Kidney (tissue), 14 donors: ENCODE data around the gene ERGIC1. TPM values are rescaled to one million over a fixed set of nuclear protein-coding genes. Genes with fewer than 3 reads are reported as not detected.
A peak's percentile ranks its signal among the peaks of the same experiment; 100 is the strongest.

ENCODE experiments used
- DNase-seq, 5 donors: peaks; one replicate each; pipeline ENCODE4 v3.0.0-alpha.2; 2013 to 2020
- FAIRE-seq: peaks from 2 replicates; lab custom pipeline; 2012; peaks lifted over from hg19 to GRCh38; lab: Jason Lieb, UNC
- H3K27ac ChIP-seq, 2 donors: one replicate each; pipeline ENCODE4 v1.7.0; 2013; ENCODE audit warnings: low read depth in 2 of 2, low read length in 2 of 2, inconsistent platforms in 1 of 2
- H3K27me3 ChIP-seq: one replicate; pipeline ENCODE4 v1.7.1; 2013; ENCODE audit warnings: low read length, inconsistent platforms; ENCODE audit not compliant: control insufficient read depth, insufficient read depth
- H3K36me3 ChIP-seq, 3 donors: one replicate each; pipeline versions ENCODE4 v1.7.0 to v1.7.1; 2013; ENCODE audit warnings: low read length in 3 of 3, control low read depth in 1 of 3, inconsistent platforms in 1 of 3; ENCODE audit not compliant: insufficient read depth in 3 of 3, control insufficient read depth in 2 of 3
- H3K4me1 ChIP-seq, 3 donors: one replicate each; pipeline versions ENCODE4 v1.7.0 to v1.7.1; 2013; ENCODE audit warnings: low read length in 3 of 3, inconsistent platforms in 1 of 3, low read depth in 1 of 3; ENCODE audit not compliant: control insufficient read depth in 2 of 3, insufficient read depth in 2 of 3
- H3K4me3 ChIP-seq, 3 donors: one replicate each; pipeline versions ENCODE4 v1.7.0 to v1.8.1; 2013; ENCODE audit warnings: low read length in 3 of 3, control low read depth in 1 of 3, inconsistent platforms in 1 of 3
- H3K9ac ChIP-seq, 3 donors: one replicate each; pipeline versions ENCODE4 v1.7.0 to v1.7.1; 2013; ENCODE audit warnings: low read length in 3 of 3, control low read depth in 1 of 3, inconsistent platforms in 1 of 3
- H3K9me3 ChIP-seq, 3 donors: one replicate each; pipeline versions ENCODE4 v1.7.0 to v1.7.1; 2013; ENCODE audit warnings: low read length in 3 of 3, control low read depth in 1 of 3, inconsistent platforms in 1 of 3; ENCODE audit not compliant: control insufficient read depth in 2 of 3, insufficient read depth in 1 of 3
- CTCF ChIP-seq: IDR thresholded peaks from 3 replicates; pipeline ENCODE4 v1.5.1; 2012; ENCODE audit warnings: mild to moderate bottlenecking, moderate library complexity, borderline replicate concordance; ENCODE audit not compliant: insufficient read depth; ENCODE audit errors: extremely low read depth
- intact Hi-C: fragments of 100-400 bp; cut with DNase I; formaldehyde crosslinking; loops from one replicate; pipeline ENCODE4 v1.11.1; 2022
- polyA plus RNA-seq: library from polyadenylated mRNA; stranded (reverse); fragments of 350-450 nt; fragmentation: Illumina TruSeq; extraction: RNeasy Lipid Tissue Mini Kit (QIAGEN cat#74804); gene quantifications from one replicate; pipeline ENCODE4 v1.2.3, GENCODE V29; 2014; ENCODE audit warnings: low read depth, low replicate concordance; ENCODE audit not compliant: insufficient read depth
- total RNA-seq: library from RNA; stranded (reverse); fragmentation: NEBNext Ultra II Directional; extraction: Animal tissue kit (Norgen Biotek cat#: 25700); gene quantifications from one replicate; pipeline ENCODE4 v1.2.1, GENCODE V29; 2021
- donor health status: control.
- donor health status: control.
- donor health status: control.
- donor health status: control.
- donor health status: control.
- donor health status: DM: yes; HTN: yes; CAD: no.
- donor health status: Normal renal cell carcinoma (clear cell type).

The ERGIC1 gene
- total and polyA plus RNA-seq, 2 donors from 2014 or later, result 88.0 to 183 TPM

DNA sequence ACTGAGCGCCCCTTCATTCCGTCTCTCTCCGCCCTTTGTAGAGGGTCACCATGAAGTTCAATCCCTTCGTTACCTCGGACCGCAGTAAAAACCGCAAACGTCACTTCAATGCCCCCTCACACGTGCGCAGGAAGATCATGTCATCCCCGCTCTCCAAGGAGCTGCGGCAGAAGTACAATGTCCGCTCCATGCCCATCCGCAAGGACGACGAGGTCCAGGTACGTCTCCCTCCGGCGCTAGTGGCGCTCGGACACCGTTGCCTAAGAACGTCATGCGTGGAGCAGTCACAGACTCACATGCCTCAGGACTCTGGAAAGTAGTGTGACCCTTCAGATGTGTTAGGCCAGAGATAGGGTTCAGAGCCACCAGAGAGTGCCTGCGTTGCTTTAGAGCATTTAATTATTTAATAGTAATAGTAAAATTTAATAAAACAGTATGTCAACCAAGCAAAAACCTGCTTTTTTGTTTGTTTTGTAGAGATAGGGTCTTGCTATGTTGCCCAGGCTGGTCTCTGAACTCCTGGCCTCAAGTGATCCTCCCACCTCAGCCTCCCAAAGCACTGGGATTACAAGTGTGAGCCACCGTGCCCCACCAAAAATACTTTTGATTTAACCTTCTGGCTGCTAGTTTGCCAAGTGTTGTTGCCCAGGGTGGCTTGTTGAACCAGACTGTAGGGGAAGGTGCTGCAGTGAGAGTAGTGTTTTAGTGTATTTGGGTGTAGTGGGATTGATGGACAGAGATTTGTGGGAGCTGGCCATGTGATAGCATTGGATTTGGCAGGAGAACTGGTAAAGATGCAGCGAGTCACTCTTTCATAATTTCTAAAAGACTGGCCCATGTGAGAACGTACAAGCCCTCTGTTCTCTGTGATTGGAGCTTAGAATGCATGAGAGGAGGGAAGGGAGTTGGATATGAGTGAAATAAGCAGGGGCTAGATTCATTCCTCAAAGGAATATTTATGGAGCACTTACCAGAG lies 126.1 kb downstream of the ERGIC1 start:
- peak in 1 of 5 donors; percentile 48 for DNase-seq
- Histone ChIP-seq H3K4me3 (peak overlapping the region; percentile 82 to 100 (median 99)), H3K4me1 (peaks cover 0 to 7% (median 3%) of the 10 kb centered on the region in 3 donors), H3K36me3 (peaks cover 0 to 3% (median 0%) of the 10 kb centered on the region in 3 donors), H3K9me3 (no peaks in the 10 kb centered on the region), H3K9ac (peak overlapping the region; percentile 51 to 100 (median 100)), H3K27me3 (no peaks in the 10 kb centered on the region), H3K27ac (no peak overlapping the region)
- FAIRE-seq, result no peak
- no peak for TF ChIP-seq CTCF
- intact Hi-C loops, result no loop called here

DNA sequence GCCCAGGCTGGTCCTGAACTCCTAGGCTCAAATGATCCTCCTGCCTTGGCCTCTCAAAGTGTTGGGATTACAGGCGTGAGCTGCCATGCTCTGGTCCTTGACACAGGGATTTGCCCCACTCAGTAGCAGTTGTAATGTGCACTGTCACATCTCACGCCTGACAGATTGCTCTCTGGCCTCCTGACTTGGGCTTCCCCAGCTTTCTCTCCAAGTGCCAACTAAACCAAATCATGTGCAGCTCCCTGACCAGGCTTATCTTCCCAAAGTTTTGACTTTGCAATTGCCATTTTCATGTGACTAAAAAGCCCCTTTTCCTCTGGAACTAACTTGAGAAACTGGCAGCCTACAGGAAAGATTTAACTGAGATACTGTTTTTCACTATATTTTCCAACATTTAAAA lies 135.9 kb downstream of the ERGIC1 start:
- H3K27me3 ChIP-seq, result no peaks in the 10 kb centered on the region
- no peak overlapping the region for H3K9ac ChIP-seq
- H3K4me1 ChIP-seq, result peaks cover 0 to 7% (median 3%) of the 10 kb centered on the region in 3 donors
- H3K36me3 ChIP-seq, result peaks cover 2 to 9% (median 8%) of the 10 kb centered on the region in 3 donors
- TF ChIP-seq CTCF, result no peak
- H3K27ac ChIP-seq, result no peak overlapping the region
- no peaks in the 10 kb centered on the region for H3K9me3 ChIP-seq
- no peak overlapping the region for H3K4me3 ChIP-seq
- FAIRE-seq, result no peak
- intact Hi-C loops, result no loop called here
- DNase-seq, result no peak

GRCh38 chr5:172971482-172971881 lies 137.4 kb downstream of the ERGIC1 start:
- Histone ChIP-seq H3K4me1 (peaks cover 0 to 7% (median 3%) of the 10 kb centered on the region in 3 donors), H3K4me3 (no peak overlapping the region), H3K27me3 (no peaks in the 10 kb centered on the region), H3K27ac (no peak overlapping the region), H3K36me3 (peaks cover 2 to 9% (median 3%) of the 10 kb centered on the region in 3 donors), H3K9ac (no peak overlapping the region), H3K9me3 (no peaks in the 10 kb centered on the region)
- FAIRE-seq, result no peak
- intact Hi-C loops, result no loop called here
- no peak for DNase-seq
- no peak for TF ChIP-seq CTCF
